ENCODE data around the gene FCRL6.

FCRL6 gene

GRCh38 chr1:159821171-159821867 lies 19.2 kb downstream of the FCRL6 start:
- no peaks in the 10 kb centered on the region for H3K27me3 ChIP-seq
- H3K4me1 ChIP-seq = no peaks in the 10 kb centered on the region
- DNase-seq = no peak
- no peak overlapping the region for H3K4me3 ChIP-seq (ENCODE audit: low read depth, low read length)
- TF ChIP-seq CTCF (IDR thresholded peaks at IDR 0.05; ENCODE audit: low read depth, low read length) = no peak
- H3K36me3 ChIP-seq = no peaks in the 10 kb centered on the region
- H3K9me3 ChIP-seq = no peaks in the 10 kb centered on the region

- no peak overlapping the region for H3K4me3 ChIP-seq (ENCODE audit: low read depth, low read length)
- H3K36me3 ChIP-seq = no peaks in the 10 kb centered on the region
- H3K9me3 ChIP-seq = no peaks in the 10 kb centered on the region
- no peaks in the 10 kb centered on the region for H3K4me1 ChIP-seq
- no peak for TF ChIP-seq CTCF (IDR thresholded peaks at IDR 0.05; ENCODE audit: low read depth, low read length)
- no peaks in the 10 kb centered on the region for H3K27me3 ChIP-seq
- peak; percentile 21 for DNase-seq
Measured at GRCh38 chr1:159823406-159823805, 21.2 kb downstream of the FCRL6 start.

GRCh38 chr1:159825564-159825963 lies 23.4 kb downstream of the FCRL6 start:
- H3K27me3 ChIP-seq = no peaks in the 10 kb centered on the region
- no peak overlapping the region for H3K4me3 ChIP-seq (ENCODE audit: low read depth, low read length)
- H3K36me3 ChIP-seq = no peaks in the 10 kb centered on the region
- DNase-seq = no peak
- H3K9me3 ChIP-seq = no peaks in the 10 kb centered on the region
- TF ChIP-seq CTCF (IDR thresholded peaks at IDR 0.05; ENCODE audit: low read depth, low read length) = no peak
- no peaks in the 10 kb centered on the region for H3K4me1 ChIP-seq

- H3K4me1 ChIP-seq = no peaks in the 10 kb centered on the region
- no peak within 1 kb of the TSS for H3K4me3 ChIP-seq (ENCODE audit: low read depth, low read length)
- H3K27me3 ChIP-seq = no peaks in the 10 kb centered on the region
- no peaks in the 10 kb centered on the region for H3K9me3 ChIP-seq
- H3K36me3 ChIP-seq = no peaks in the 10 kb centered on the region
- TF ChIP-seq CTCF (IDR thresholded peaks at IDR 0.05; ENCODE audit: low read depth, low read length) = no peak
- no peak for DNase-seq
Measured at GRCh38 chr1:159826441-159827101, 24.4 kb downstream of the FCRL6 start, which contains the start of gene SLAMF8. TSS of gene SLAMF8 (plus strand) at chr1:159826873. CDS start at chr1:159826899, 26 bp downstream.

- Histone ChIP-seq H3K36me3 (no peaks in the 10 kb centered on the region), H3K4me3 (ENCODE audit: low read depth, low read length) (no peak overlapping the region), H3K4me1 (no peaks in the 10 kb centered on the region; the same call in 1 of the 2 replicates), H3K27me3 (no peaks in the 10 kb centered on the region), H3K9me3 (no peaks in the 10 kb centered on the region)
- DNase-seq = no peak
- no peak for TF ChIP-seq CTCF (IDR thresholded peaks at IDR 0.05; ENCODE audit: low read depth, low read length)
Measured at GRCh38 chr1:159827102-159827490, 24.9 kb downstream of the FCRL6 start.

GRCh38 chr1:159827549-159827948 lies 25.4 kb downstream of the FCRL6 start:
- Histone ChIP-seq H3K36me3 (no peaks in the 10 kb centered on the region), H3K9me3 (no peaks in the 10 kb centered on the region), H3K4me1 (no peaks in the 10 kb centered on the region; the same call in 1 of the 2 replicates), H3K27me3 (no peaks in the 10 kb centered on the region), H3K4me3 (ENCODE audit: low read depth, low read length) (no peak overlapping the region)
- TF ChIP-seq CTCF (IDR thresholded peaks at IDR 0.05; ENCODE audit: low read depth, low read length) = no peak
- no peak for DNase-seq
